ENCODE data around the gene PLEKHA8.
"Not testable (repeated sequence)": the region's sequence is repeated elsewhere in the genome, so short reads cannot be mapped to it uniquely, and the experiment has no call there.

Gene PLEKHA8

DNA sequence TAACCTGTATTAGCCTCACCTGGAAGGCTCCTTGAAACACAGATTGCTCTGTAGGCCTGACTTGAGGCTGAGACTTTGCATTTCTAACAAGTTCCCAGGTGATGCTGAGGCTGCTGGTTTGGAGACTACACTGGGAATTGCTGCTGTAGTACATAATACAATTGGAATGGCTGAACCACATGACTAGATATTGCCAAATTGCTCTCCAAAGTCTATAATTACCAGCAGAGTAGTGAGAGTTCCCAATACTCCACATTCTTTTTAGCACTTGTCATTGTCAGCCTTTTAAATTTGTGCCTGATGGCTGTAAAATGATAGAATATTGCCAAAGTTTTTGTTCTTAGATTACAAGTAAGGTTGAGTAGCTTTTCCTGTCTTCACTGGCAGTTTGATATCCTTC lies 39.9 kb downstream of the PLEKHA8 start:
- no peak for DNase-seq

- DNase-seq: no peak
Measured at GRCh38 chr7:30069096-30069867, 41.1 kb downstream of the PLEKHA8 start.

DNA sequence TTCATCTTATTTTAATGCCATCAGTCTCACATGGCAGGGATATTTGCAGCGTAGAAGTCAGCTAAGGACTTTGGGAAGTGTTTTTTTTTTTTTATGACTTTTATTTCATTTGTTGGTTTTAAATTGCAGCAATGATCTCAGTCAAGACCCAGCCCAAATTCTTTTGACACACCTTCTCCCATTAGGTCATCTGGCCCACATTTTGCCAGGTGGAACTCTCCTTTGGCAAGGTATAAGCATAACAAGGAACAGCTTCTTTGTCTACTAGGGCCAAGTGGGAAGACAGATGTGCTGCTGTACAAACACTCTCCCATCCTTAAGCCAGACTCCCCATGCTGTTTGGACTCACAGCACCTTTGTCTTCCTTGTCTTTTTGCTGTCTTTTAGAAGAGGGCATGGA lies 41.8 kb downstream of the PLEKHA8 start:
- DNase-seq: no peak

DNA sequence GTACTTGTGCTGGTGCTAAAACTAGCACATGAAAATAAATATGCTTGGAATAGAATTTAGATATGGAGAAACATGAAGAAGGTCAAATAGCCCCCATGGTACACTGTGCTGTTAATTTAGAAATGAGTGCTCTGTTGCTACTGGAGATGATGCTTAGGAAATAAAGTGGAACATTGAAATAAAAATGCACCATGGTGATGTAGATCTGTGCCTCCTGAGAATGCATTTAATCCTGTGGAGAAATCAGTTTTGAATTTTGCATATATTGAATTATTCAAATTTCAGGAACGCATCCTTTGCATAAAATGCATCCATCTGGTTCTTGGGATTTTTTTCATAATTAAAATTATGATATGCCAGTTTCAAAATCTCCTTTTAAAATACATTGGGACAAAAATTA lies 44.5 kb downstream of the PLEKHA8 start:
- DNase-seq: no peak

GRCh38 chr7:30074422-30075030 lies 46.3 kb downstream of the PLEKHA8 start:
- DNase-seq: peak; percentile 28

- no peak for DNase-seq
Measured at GRCh38 chr7:30076411-30076810, 48.2 kb downstream of the PLEKHA8 start.

GRCh38 chr7:30078280-30078679 lies 50.1 kb downstream of the PLEKHA8 start:
- DNase-seq: no peak

DNA sequence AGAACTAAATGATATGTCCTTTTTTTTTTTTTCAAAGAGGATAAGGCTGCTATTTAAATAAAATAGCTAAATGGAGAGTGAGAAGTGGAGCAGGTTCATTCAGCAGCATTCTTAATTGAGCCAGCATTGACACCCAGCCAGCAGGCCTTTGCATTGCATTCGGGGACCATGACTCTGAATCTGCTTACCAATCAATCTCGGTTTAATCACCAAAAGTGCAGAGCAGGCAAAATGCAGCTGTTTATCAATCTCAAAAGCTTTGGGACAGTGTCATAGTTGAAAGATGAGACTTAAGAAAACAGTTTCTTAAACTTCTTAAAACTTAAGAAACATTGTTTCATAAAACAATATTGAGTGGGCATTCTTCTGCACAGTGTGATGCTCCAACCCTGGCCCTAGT lies 51.7 kb downstream of the PLEKHA8 start:
- DNase-seq: no peak

DNA sequence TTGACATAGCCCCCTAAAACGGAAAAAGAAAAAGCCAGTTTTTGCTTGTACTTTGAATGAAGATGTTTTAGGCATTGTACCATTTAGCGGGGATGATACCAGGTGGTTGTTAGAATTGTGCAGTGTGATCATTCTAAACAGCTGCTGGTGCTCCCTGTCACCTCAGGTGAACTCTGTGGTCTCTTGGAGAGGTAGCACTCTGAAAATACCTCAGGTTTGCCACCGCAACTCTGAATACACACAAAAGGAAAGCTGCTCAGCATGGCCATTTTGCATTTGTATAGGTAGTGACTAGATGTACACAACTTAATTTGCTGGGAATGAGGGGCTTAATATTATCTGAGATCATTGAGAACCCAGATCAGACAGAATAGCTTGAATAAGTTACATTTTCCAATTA lies 52.6 kb downstream of the PLEKHA8 start:
- no peak for DNase-seq

DNA sequence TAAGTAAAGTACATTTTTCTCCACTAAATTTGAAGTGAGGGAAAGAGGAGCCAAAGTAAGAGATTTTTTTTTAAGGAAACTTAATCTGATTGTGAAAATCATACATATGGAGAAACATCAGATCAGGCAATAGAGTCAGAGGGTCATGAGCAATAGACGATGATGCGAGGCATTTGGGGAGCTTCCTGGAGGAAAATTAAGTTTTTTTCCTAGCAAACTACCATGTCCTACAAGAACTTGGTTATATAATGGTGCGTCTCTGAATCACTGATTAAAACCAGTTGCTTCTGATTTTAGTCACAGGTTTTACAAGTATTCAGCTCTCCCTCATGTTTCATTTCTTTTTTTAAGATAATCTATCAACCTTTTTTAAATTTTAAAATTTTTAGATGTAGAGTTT lies 54.5 kb downstream of the PLEKHA8 start:
- no peak for DNase-seq

GRCh38 chr7:30083334-30083733 lies 55.1 kb downstream of the PLEKHA8 start:
- DNase-seq: no peak

GRCh38 chr7:30084212-30084611 lies 56.0 kb downstream of the PLEKHA8 start:
- DNase-seq: no peak

DNA sequence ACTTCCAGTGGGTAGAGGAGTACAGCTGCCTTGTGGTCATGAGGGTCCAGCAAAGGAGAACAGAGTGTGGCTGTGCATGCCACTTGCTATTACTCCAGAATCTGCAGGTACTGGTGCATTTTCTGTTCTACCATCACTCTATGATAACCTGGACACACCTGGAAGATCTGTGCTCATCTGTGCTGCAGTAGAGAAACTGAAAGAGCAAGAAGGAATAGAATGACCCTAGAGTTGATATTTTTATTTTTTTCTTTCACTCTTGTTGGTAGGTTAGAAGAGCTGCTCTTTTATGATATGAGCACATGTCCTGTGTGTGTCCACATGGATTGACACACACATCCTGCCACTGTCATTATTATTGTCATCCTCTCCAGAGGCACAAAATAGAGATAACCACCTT lies 58.3 kb downstream of the PLEKHA8 start:
- DNase-seq: no peak

DNA sequence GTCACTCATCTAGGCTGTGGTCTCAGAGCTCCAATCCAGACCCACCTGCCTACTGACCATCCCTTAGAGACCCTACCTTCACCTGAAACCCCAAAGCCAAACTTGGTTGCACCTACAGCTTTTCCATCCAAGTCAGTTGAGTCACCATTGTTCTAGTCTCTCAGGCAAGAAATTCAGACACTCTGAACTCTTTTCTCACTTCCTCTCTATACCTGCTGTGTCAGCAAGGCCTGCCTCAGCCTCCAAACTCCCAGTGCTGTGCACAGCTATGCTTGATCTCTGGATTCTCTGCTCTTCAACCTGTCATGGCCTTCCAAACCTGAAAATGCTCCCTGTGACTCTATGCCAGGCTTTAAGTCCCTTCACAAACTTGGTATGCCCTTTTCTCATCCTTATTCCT lies 59.2 kb downstream of the PLEKHA8 start:
- DNase-seq: no peak

- DNase-seq: no peak
Measured at GRCh38 chr7:30088362-30088761, 60.1 kb downstream of the PLEKHA8 start.

DNA sequence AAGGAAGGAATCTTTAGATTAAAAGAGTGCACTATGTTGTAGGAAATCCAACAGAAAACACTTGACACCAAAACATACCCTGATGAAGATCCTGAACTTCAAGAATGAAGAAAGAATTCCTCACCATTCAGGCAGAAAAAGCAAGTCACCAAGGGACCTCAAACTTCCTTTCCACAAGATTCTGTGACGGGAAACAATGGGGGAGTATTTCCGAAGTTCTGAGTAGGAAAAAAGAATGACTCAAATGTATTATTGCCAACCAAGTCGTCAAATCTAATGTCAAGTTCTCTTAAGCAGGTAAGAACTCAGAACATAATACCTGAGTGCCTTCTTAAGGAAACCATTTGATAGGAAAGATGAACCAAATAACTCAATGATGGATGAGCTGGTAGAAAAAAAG lies 61.9 kb downstream of the PLEKHA8 start:
- DNase-seq: no peak

DNA sequence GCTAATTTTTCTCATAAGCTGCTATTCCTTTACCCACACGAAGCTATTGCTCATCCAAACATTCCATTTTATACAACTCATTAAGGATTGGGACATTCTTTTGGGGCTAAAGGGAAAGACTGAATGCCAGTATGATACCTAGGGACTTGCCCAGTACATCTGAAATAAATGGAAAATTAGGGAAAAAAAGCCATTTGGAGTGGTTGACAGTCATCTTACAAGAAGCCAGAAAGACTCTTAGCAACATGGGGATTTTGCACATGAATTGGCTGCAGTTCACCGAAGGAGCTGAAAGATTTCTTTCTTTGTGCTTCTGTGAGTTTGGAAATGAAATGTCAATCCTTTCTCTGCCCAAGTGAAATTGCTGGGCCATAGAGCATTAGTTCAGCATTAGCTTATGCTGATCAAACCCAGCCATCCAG lies 63.3 kb downstream of the PLEKHA8 start:
- DNase-seq: no peak

- DNase-seq: no peak
Measured at GRCh38 chr7:30091987-30092386, 63.8 kb downstream of the PLEKHA8 start.

GRCh38 chr7:30093420-30093952 lies 65.3 kb downstream of the PLEKHA8 start:
- no peak for DNase-seq

DNA sequence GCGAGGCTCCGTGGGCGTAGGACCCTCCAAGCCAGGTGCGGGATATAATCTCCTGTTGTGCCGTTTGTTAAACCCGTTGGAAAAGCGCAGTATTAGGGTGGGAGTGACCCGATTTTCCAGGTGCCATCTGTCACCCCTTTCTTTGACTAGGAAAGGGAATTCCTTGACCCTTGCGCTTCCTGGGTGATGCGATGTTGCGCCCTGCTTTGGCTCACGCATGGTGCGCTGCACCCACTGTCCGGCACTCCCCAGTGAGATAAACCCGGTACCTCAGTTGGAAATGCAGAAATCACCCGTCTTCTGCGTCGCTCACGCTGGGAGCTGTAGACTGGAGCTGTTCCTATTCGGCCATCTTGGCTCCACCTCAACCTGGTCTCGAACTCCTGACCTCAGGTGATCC lies 70.4 kb downstream of the PLEKHA8 start:
- DNase-seq: not testable (repeated sequence)

DNA sequence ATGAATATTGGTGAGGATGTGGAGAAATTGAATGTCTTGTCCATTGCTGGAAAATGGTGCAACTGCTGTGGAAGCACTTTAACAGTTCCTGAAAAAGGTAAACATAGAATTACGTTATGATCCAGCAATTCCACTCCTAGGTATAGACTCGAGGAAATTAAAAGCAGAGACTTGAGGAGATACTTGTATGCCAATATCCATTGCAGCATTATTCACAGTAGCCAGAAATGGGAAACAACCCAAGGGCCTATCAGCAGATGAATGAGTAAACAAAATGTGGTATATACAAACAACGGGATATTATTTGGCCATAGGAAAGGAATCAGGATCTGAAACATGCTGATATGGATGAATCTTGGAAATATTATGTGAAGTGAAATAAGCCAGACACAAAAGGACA lies 74.1 kb downstream of the PLEKHA8 start:
- no peak for DNase-seq

DNA sequence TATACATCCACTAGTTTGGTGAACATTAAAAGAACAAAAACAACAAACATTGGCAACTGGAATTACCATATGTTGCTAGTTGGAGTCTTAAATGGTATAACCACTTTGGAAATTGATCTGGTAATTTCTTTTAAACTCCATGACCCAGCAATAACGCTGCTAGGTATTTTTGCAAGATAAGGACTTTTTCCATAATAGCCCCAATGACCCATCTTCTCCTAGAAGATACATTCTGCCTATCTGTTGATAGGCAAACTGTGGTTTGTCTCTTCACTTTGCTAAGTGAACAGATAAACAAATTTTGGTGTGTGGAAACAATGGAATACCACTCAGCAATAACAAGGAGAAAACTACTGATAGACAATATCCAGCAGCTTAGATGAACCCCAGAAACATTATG lies 75.9 kb downstream of the PLEKHA8 start:
- DNase-seq: no peak

DNA sequence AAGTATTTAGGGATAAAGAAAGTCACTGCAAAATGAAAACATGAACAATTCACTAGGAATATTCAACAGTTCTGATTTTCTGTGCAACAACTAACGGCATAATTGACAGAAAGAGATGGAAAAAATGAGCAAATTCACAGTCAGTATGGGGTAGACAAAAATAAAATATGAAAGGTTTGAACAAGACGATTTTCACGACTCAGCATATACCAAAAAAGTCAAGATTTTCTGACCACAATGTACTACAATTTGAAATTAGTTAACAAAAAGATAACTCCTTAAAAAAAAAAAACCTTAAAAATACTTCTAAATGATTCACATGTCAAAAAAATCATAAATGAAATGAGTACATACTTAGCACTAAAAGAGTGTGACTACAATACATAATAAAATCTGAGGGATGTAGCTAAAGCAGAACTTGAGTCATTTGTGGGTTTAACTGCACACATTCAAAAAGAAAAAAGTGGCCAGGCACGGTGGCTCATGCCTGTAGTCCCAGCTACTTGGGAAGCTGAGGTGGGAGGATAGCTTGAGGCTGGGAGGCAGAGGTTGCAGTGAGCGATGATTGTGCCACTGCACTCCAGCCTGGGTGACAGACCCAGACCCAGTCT lies 84.0 kb downstream of the PLEKHA8 start:
- no peak for DNase-seq

DNA sequence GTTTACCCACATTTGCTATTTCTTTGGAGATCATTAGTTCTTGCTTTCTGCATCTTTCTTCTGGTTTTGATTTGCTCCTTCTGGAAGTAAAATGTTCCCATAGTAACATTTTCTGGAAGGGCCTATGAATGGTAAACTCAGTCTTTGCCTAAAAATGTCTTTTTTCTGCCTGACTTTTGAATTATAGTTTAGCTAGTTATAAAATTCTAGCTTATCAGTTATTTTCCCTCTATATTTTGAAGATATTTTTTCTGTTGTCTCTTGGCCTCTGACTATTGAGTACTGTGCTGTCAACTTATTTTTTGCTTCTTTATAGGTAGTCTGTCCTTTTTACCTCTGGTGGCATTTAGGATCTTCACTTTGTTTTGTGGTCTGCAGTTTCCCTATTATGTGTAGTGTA lies 84.9 kb downstream of the PLEKHA8 start:
- no peak for DNase-seq
